Measurements from ENCODE around the gene PLA2G4D.

The PLA2G4D gene

GRCh38 chr15:42050484-42051255 lies 43.7 kb downstream of the PLA2G4D start:
- no peak for DNase-seq (ENCODE audit: low read depth)
- H3K4me3 ChIP-seq (ENCODE audit: control insufficient read depth, low read depth, low read length), result no peak overlapping the region
- no peak for TF ChIP-seq CTCF (IDR thresholded peaks at IDR 0.05; ENCODE audit: control insufficient read depth, insufficient read depth, low read depth, low read length, missing control alignments)

- DNase-seq (ENCODE audit: low read depth), result no peak
- TF ChIP-seq CTCF (IDR thresholded peaks at IDR 0.05; ENCODE audit: control insufficient read depth, insufficient read depth, low read depth, low read length, missing control alignments), result no peak
- no peak overlapping the region for H3K4me3 ChIP-seq (ENCODE audit: control insufficient read depth, low read depth, low read length)
Measured at GRCh38 chr15:42048821-42049200, 45.6 kb downstream of the PLA2G4D start.

- DNase-seq (ENCODE audit: low read depth), result no peak
- H3K4me3 ChIP-seq (ENCODE audit: control insufficient read depth, low read depth, low read length), result no peak overlapping the region
- no peak for TF ChIP-seq CTCF (IDR thresholded peaks at IDR 0.05; ENCODE audit: control insufficient read depth, insufficient read depth, low read depth, low read length, missing control alignments)
Measured at GRCh38 chr15:42048080-42048820, 46.1 kb downstream of the PLA2G4D start.

GRCh38 chr15:42046597-42046996 lies 47.8 kb downstream of the PLA2G4D start:
- TF ChIP-seq CTCF (IDR thresholded peaks at IDR 0.05; ENCODE audit: control insufficient read depth, insufficient read depth, low read depth, low read length, missing control alignments), result no peak
- DNase-seq (ENCODE audit: low read depth), result no peak
- no peak overlapping the region for H3K4me3 ChIP-seq (ENCODE audit: control insufficient read depth, low read depth, low read length)

GRCh38 chr15:42045211-42045615 lies 49.1 kb downstream of the PLA2G4D start:
- no peak for TF ChIP-seq CTCF (IDR thresholded peaks at IDR 0.05; ENCODE audit: control insufficient read depth, insufficient read depth, low read depth, low read length, missing control alignments)
- no peak overlapping the region for H3K4me3 ChIP-seq (ENCODE audit: control insufficient read depth, low read depth, low read length)
- no peak for DNase-seq (ENCODE audit: low read depth)

DNA sequence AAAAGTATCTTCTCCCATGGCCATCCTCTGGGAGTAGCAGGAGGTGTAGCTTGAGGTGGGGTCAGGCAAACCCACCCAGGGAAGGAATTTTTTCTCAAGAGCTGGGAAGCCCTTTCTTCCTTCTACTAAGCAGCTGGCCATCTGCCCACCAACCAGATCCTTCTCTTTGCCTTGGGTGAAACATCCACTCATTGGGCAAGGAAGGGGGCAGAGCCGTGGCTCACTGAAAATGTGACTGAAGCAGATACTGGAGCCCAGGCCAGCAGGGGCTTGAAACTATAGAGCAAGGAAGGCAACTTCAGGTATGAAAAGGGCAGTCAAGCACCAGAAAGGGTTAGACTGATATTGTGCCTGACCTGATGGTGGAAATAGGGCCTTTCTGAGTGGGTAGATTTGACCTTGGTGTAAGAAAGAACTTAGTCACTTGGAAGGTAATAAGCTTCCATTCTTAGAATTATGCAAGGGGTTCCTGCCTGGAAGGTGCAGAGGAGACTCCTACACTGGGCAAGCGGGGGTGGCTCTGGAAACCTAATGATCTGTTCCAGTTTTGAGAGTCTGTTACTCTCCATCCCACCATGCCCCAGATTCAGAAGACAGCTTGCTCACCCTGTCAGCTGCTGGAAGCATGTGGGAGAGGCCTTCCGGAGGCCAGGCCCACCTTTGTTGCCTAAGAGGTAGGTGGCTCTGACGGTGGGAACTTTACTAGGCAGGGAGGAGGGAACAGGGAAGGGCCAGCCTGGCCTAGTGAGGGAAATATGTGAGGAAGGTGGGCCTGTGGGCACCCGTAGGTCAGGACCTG lies 51.6 kb downstream of the PLA2G4D start:
- no peak for TF ChIP-seq CTCF (IDR thresholded peaks at IDR 0.05; ENCODE audit: control insufficient read depth, insufficient read depth, low read depth, low read length, missing control alignments)
- DNase-seq (ENCODE audit: low read depth), result no peak

More for the DNA sequence above, 51.6 kb downstream of the PLA2G4D start:
- no peak overlapping the region for H3K4me3 ChIP-seq (ENCODE audit: control insufficient read depth, low read depth, low read length)
